Endodermal cell (in vitro differentiated cells): ENCODE measurements around the gene DOK6. TPM values are rescaled to one million over a fixed set of nuclear protein-coding genes. Genes with fewer than 3 reads are reported as not detected.

Source experiments
- DNase-seq: peaks from one replicate; pipeline ENCODE4 v3.0.0-alpha.2; 2017
- H3K27ac ChIP-seq: 2 replicates; pipeline ENCODE4 v1.5.1; 2013; ENCODE audit warnings: mild to moderate bottlenecking, low read depth, low read length, moderate library complexity
- H3K27me3 ChIP-seq: 2 replicates; pipeline ENCODE4 v1.6.1; 2013; ENCODE audit warnings: mild to moderate bottlenecking, low read length, moderate library complexity; ENCODE audit not compliant: insufficient read depth, control insufficient read depth, poor library complexity, severe bottlenecking
- H3K36me3 ChIP-seq: 2 replicates; pipeline ENCODE4 v1.7.0; 2013; ENCODE audit warnings: mild to moderate bottlenecking, low read length, moderate library complexity; ENCODE audit not compliant: control insufficient read depth, insufficient read depth
- H3K4me1 ChIP-seq: one replicate; pipeline ENCODE4 v1.7.0; 2013; ENCODE audit warnings: low read length; ENCODE audit not compliant: control insufficient read depth, insufficient read depth
- H3K4me3 ChIP-seq: 2 replicates; pipeline ENCODE4 v1.5.1; 2013; ENCODE audit warnings: mild to moderate bottlenecking, low read length, moderate library complexity
- H3K9ac ChIP-seq: 2 replicates; pipeline ENCODE4 v1.6.1; 2013; ENCODE audit warnings: mild to moderate bottlenecking, low read length, moderate library complexity; ENCODE audit not compliant: poor library complexity, severe bottlenecking; ENCODE audit errors: extremely low read depth
- H3K9me3 ChIP-seq: 2 replicates; pipeline ENCODE4 v1.6.1; 2013; ENCODE audit warnings: mild to moderate bottlenecking, low read length, moderate library complexity; ENCODE audit not compliant: control insufficient read depth
- H3K27ac Mint-ChIP-seq: 2 replicates; pipeline ENCODE4 v1.8.0; 2020; ENCODE audit warnings: mixed read lengths
- H3K27me3 Mint-ChIP-seq: 2 replicates; pipeline ENCODE4 v1.8.0; 2021; ENCODE audit warnings: mild to moderate bottlenecking, mixed read lengths; ENCODE audit not compliant: insufficient read depth
- H3K36me3 Mint-ChIP-seq: 2 replicates; pipeline ENCODE4 v1.8.0; 2020; ENCODE audit warnings: low read depth, mixed read lengths
- H3K4me1 Mint-ChIP-seq: 2 replicates; pipeline ENCODE4 v1.8.0; 2020; ENCODE audit warnings: mixed read lengths
- H3K4me3 Mint-ChIP-seq: 2 replicates; pipeline ENCODE4 v1.8.0; 2020; ENCODE audit warnings: mild to moderate bottlenecking, moderate library complexity, mixed read lengths
- H3K9me3 Mint-ChIP-seq: 2 replicates; pipeline ENCODE4 v1.8.0; 2020; ENCODE audit warnings: mild to moderate bottlenecking, mixed read lengths
- WGBS, 2 experiments: methylation state at CpG; one replicate each; pipeline versions ENCODE4 v1.1.5 to v1.1.7; 2013; ENCODE audit warnings: missing lambda C conversion rate in 2 of 2, mixed read lengths in 1 of 2; ENCODE audit not compliant: insufficient coverage in 1 of 2, insufficient read length in 1 of 2; 5-methylcytosine and 5-hydroxymethylcytosine counted together
- total RNA-seq, 2 donors: library from RNA; stranded (reverse); fragmentation: NEBNext Ultra II Directional in 1 of 2; extraction: Animal tissue kit (Norgen Biotek cat#: 25700) in 1 of 2; gene quantifications; 2 replicates in 1 of 2; 3 replicates in 1 of 2; pipeline ENCODE4 v1.2.1, GENCODE V29; 2021
- TF ChIP-seq, protein P1 (sequence below): fragments of 200-600 bp; sonication (generic); conservative IDR thresholded peaks from 2 replicates; pipeline ENCODE4 v1.5.0; 2021; ENCODE audit warnings: antibody characterized with exemption, mild to moderate bottlenecking

The DOK6 gene
- total RNA-seq, 2 donors from 2014 or later, result 5.7 to 5.9 TPM

DNA sequence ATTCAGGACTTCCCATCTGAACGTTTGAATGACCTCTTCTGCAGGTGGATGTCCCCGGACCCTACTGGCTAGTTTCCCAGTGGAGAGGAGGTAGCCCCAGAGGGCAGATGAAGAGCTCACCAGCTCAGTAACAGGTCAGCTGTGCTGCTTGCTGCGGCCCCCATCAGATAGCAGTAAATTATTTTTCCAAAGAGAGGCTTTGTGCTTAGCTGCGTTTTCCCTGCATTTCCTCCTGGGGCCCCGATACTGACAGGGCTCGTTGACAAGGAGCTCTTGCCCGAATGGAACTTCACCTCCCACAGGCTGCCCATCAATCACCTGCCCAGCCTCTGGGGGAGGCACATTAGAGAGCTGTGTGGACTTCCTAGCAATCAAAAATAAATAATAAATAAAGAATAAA lies 185.8 kb downstream of the DOK6 start:
- no peak for DNase-seq
- H3K9me3 ChIP-seq, result no peaks in the 10 kb centered on the region
- TF ChIP-seq, protein P1, sequence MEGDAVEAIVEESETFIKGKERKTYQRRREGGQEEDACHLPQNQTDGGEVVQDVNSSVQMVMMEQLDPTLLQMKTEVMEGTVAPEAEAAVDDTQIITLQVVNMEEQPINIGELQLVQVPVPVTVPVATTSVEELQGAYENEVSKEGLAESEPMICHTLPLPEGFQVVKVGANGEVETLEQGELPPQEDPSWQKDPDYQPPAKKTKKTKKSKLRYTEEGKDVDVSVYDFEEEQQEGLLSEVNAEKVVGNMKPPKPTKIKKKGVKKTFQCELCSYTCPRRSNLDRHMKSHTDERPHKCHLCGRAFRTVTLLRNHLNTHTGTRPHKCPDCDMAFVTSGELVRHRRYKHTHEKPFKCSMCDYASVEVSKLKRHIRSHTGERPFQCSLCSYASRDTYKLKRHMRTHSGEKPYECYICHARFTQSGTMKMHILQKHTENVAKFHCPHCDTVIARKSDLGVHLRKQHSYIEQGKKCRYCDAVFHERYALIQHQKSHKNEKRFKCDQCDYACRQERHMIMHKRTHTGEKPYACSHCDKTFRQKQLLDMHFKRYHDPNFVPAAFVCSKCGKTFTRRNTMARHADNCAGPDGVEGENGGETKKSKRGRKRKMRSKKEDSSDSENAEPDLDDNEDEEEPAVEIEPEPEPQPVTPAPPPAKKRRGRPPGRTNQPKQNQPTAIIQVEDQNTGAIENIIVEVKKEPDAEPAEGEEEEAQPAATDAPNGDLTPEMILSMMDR, result no peak
- no peaks in the 10 kb centered on the region for H3K4me1 ChIP-seq
- H3K9me3 Mint-ChIP-seq, result no peaks in the 10 kb centered on the region
- H3K4me3 ChIP-seq, result no peak overlapping the region
- no peaks in the 10 kb centered on the region for H3K36me3 Mint-ChIP-seq
- no peak overlapping the region for H3K4me3 Mint-ChIP-seq
- no peaks in the 10 kb centered on the region for H3K36me3 ChIP-seq
- H3K4me1 Mint-ChIP-seq, result no peaks in the 10 kb centered on the region
- no peak overlapping the region for H3K27ac Mint-ChIP-seq
- WGBS, 2 experiments, result 67 to 84% methylated on average over 4 to 7 of the region's 7 CpGs
- no peaks in the 10 kb centered on the region for H3K27me3 ChIP-seq
- no peaks in the 10 kb centered on the region for H3K27me3 Mint-ChIP-seq
- H3K27ac ChIP-seq, result no peak overlapping the region
- H3K9ac ChIP-seq, result no peak overlapping the region

GRCh38 chr18:69588301-69588700 lies 187.6 kb downstream of the DOK6 start:
- no peak for DNase-seq
- 90 to 95% methylated on average over 2 to 3 of the region's 3 CpGs for WGBS, 2 experiments

DNA sequence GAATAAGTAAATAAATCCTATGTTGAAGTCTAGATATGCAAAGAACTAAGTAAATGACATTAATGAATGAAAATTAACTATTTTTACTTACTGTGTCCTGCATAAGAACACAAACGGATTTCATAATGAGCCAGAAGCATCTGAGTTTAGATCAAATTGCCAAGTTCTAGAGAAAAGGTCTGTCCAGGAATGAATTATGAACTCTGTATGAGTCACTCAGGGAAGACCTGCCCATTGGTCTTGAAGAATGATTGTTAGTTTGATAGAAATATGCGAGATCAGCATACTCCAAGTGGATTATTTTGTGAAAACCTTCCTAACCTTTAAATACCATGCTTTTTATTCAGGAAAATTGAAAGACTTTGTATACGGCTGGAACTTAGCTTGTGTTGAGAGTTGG lies 189.5 kb downstream of the DOK6 start:
- no peaks in the 10 kb centered on the region for H3K9me3 ChIP-seq
- 95 to 100% methylated on average over 2 to 3 of the region's 3 CpGs for WGBS, 2 experiments
- Mint-ChIP-seq H3K27me3 (no peaks in the 10 kb centered on the region), H3K4me3 (no peak overlapping the region), H3K9me3 (peaks cover 2% of the 10 kb centered on the region), H3K4me1 (no peaks in the 10 kb centered on the region), H3K36me3 (no peaks in the 10 kb centered on the region), H3K27ac (no peak overlapping the region)
- H3K27ac ChIP-seq, result no peak overlapping the region
- H3K27me3 ChIP-seq, result no peaks in the 10 kb centered on the region
- no peaks in the 10 kb centered on the region for H3K36me3 ChIP-seq
- H3K4me3 ChIP-seq, result no peak overlapping the region
- no peak for DNase-seq
- TF ChIP-seq, protein P1, result no peak
- no peaks in the 10 kb centered on the region for H3K4me1 ChIP-seq
- H3K9ac ChIP-seq, result no peak overlapping the region

More at GRCh38 chr18:69588301-69588700, 187.6 kb downstream of the DOK6 start:
- no peak overlapping the region for H3K4me3 Mint-ChIP-seq
- H3K27ac Mint-ChIP-seq, result no peak overlapping the region
- H3K9me3 Mint-ChIP-seq, result no peaks in the 10 kb centered on the region
- Histone ChIP-seq H3K4me1 (no peaks in the 10 kb centered on the region), H3K9me3 (no peaks in the 10 kb centered on the region), H3K9ac (no peak overlapping the region), H3K27ac (no peak overlapping the region), H3K27me3 (no peaks in the 10 kb centered on the region), H3K4me3 (no peak overlapping the region), H3K36me3 (no peaks in the 10 kb centered on the region)
- H3K4me1 Mint-ChIP-seq, result no peaks in the 10 kb centered on the region
- no peaks in the 10 kb centered on the region for H3K36me3 Mint-ChIP-seq
- TF ChIP-seq, protein P1, result peak; percentile 53
- H3K27me3 Mint-ChIP-seq, result no peaks in the 10 kb centered on the region
